Fibroblast of lung (primary cell): ENCODE measurements around the gene CCDC27.

Experiments used
- EZH2 ChIP-seq: IDR thresholded peaks from 2 replicates; pipeline ENCODE4 v1.5.1; 2012; ENCODE audit warnings: low read length, control low read depth, mild to moderate bottlenecking; ENCODE audit errors: missing control alignments
- TF ChIP-seq, protein P1 (sequence below), 2 donors: IDR thresholded peaks in 1 of 2; conservative IDR thresholded peaks in 1 of 2; 1 replicate in 1 of 2; 2 replicates in 1 of 2; pipeline ENCODE4 v1.5.1; 2011 to 2012; ENCODE audit warnings: low read length in 2 of 2, control low read depth in 1 of 2, inconsistent platforms in 1 of 2, low read depth in 1 of 2, mild to moderate bottlenecking in 1 of 2

DNA sequence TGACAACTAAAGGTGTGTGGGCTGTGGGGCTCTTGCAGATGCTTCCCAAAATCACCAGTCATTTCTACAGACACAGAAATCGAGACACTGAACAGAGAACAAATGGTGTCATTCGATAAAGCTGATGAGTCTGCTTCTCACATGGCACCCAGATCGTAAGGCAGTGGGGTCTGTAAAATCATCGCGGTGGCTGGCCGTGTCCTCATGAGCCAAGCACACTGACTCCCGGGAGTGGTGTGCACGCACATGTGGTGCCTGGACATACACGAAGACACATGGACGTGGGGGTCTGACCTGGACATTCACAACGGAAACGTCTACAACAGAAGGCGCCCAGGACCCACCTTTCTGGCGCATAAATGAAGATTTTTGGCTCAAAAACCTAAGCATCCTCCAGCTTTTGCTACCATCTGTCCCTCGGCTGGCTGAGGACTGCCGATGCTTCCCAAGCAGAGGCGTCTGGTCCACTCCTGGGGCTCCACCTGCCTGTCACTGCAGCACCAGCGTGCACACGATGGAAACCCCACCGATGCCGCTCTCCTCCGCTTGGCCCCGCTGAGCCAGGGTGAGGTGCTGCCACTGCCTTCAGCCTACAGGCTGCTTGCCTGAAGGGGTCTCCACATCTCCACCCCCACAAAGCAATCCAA, 27.1 kb downstream of the CCDC27 start:
- TF ChIP-seq, protein P1, sequence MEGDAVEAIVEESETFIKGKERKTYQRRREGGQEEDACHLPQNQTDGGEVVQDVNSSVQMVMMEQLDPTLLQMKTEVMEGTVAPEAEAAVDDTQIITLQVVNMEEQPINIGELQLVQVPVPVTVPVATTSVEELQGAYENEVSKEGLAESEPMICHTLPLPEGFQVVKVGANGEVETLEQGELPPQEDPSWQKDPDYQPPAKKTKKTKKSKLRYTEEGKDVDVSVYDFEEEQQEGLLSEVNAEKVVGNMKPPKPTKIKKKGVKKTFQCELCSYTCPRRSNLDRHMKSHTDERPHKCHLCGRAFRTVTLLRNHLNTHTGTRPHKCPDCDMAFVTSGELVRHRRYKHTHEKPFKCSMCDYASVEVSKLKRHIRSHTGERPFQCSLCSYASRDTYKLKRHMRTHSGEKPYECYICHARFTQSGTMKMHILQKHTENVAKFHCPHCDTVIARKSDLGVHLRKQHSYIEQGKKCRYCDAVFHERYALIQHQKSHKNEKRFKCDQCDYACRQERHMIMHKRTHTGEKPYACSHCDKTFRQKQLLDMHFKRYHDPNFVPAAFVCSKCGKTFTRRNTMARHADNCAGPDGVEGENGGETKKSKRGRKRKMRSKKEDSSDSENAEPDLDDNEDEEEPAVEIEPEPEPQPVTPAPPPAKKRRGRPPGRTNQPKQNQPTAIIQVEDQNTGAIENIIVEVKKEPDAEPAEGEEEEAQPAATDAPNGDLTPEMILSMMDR (conservative IDR thresholded peaks at IDR 0.05 in 1 of 2, IDR thresholded peaks at IDR 0.05 in 1 of 2; ENCODE audit: low read depth in 1 of 2, low read length in 2 of 2), result no peak
- no peak for TF ChIP-seq EZH2
